Neural crest cell (in vitro differentiated cells): ENCODE measurements around the gene NADK. TPM values are rescaled to one million over a fixed set of nuclear protein-coding genes. Genes with fewer than 3 reads are reported as not detected.

Experiments used
- DNase-seq: peaks from one replicate; pipeline ENCODE4 v3.0.0; 2021; ENCODE audit warnings: low read depth, mixed read lengths, low spot score
- H3K27ac Mint-ChIP-seq: one replicate; pipeline ENCODE4 v1.8.0; 2021; ENCODE audit warnings: mild to moderate bottlenecking, mixed read lengths; ENCODE audit not compliant: unreplicated experiment
- H3K27me3 Mint-ChIP-seq: 2 replicates; pipeline ENCODE4 v1.8.0; 2021; ENCODE audit warnings: low read depth, mild to moderate bottlenecking, mixed read lengths
- H3K36me3 Mint-ChIP-seq: 2 replicates; pipeline ENCODE4 v1.8.0; 2021; ENCODE audit warnings: low read depth, mild to moderate bottlenecking, mixed read lengths
- H3K4me1 Mint-ChIP-seq: 2 replicates; pipeline ENCODE4 v1.8.0; 2021; ENCODE audit warnings: mixed read lengths
- H3K4me3 Mint-ChIP-seq: one replicate; pipeline ENCODE4 v1.8.0; 2021; ENCODE audit warnings: mild to moderate bottlenecking, mixed read lengths
- H3K9me3 Mint-ChIP-seq: 2 replicates; pipeline ENCODE4 v1.8.0; 2021; ENCODE audit warnings: mixed read lengths
- CTCF ChIP-seq: fragments of 200-600 bp; sonication (generic); conservative IDR thresholded peaks from 2 replicates; pipeline ENCODE4 v1.5.0; 2021; ENCODE audit warnings: antibody characterized with exemption, mild to moderate bottlenecking
- long read RNA-seq: library from polyadenylated mRNA; unstranded; transcript quantifications from one replicate; pipeline ENCODE4 v2.0.0, GENCODE V29; 2020
- total RNA-seq: library from RNA; stranded (reverse); gene quantifications from 2 replicates; pipeline ENCODE4 v1.2.1, GENCODE V29; 2021

The NADK gene
- total RNA-seq: 88.4 and 91.9 TPM in 2 replicates
- long read RNA-seq, partial matches to known transcripts: 8 of 9 reads
- long read RNA-seq, other reads (novel, unspliced or antisense): 1 of 9 reads

- Mint-ChIP-seq H3K4me1 (peaks cover 51% of the 10 kb centered on the region), H3K9me3 (no peaks in the 10 kb centered on the region)
Measured at GRCh38 chr1:1777950-1778662, at the start of gene NADK. Gene NADK (minus strand): TSS chr1:1778470. CDS start chr1:1765406, 13,064 bp downstream.

GRCh38 chr1:1827089-1827848, 49.0 kb upstream of the NADK start:
- H3K27ac Mint-ChIP-seq: no peak overlapping the region
- no peak for TF ChIP-seq CTCF
- no peak for DNase-seq
- no peaks in the 10 kb centered on the region for H3K27me3 Mint-ChIP-seq
- H3K4me3 Mint-ChIP-seq: no peak overlapping the region
- H3K9me3 Mint-ChIP-seq: no peaks in the 10 kb centered on the region
- peaks cover 12% of the 10 kb centered on the region for H3K36me3 Mint-ChIP-seq
- peaks cover 21% of the 10 kb centered on the region for H3K4me1 Mint-ChIP-seq

More at GRCh38 chr1:1777950-1778662, at the start of gene NADK:
- DNase-seq: peak; percentile 58
- H3K36me3 Mint-ChIP-seq: peaks cover 10% of the 10 kb centered on the region
- peak within 1 kb of the TSS; percentile 95 for H3K4me3 Mint-ChIP-seq
- TF ChIP-seq CTCF: no peak
- peaks cover 35% of the 10 kb centered on the region for H3K27me3 Mint-ChIP-seq
- peak within 1 kb of the TSS; percentile 57 for H3K27ac Mint-ChIP-seq

GRCh38 chr1:1826356-1827088, 48.3 kb upstream of the NADK start:
- H3K36me3 Mint-ChIP-seq: peaks cover 10% of the 10 kb centered on the region
- H3K9me3 Mint-ChIP-seq: no peaks in the 10 kb centered on the region
- H3K27me3 Mint-ChIP-seq: no peaks in the 10 kb centered on the region
- peaks cover 21% of the 10 kb centered on the region for H3K4me1 Mint-ChIP-seq
- H3K27ac Mint-ChIP-seq: no peak overlapping the region
- H3K4me3 Mint-ChIP-seq: no peak overlapping the region
- no peak for DNase-seq
- no peak for TF ChIP-seq CTCF

GRCh38 chr1:1825217-1825616, 46.9 kb upstream of the NADK start:
- Mint-ChIP-seq H3K36me3 (peaks cover 13% of the 10 kb centered on the region), H3K27ac (no peak overlapping the region), H3K4me3 (peak overlapping the region; percentile 28), H3K27me3 (no peaks in the 10 kb centered on the region), H3K4me1 (peaks cover 21% of the 10 kb centered on the region), H3K9me3 (no peaks in the 10 kb centered on the region)
- TF ChIP-seq CTCF: no peak
- no peak for DNase-seq

GRCh38 chr1:1819762-1820161, 41.5 kb upstream of the NADK start:
- H3K27me3 Mint-ChIP-seq: no peaks in the 10 kb centered on the region
- no peaks in the 10 kb centered on the region for H3K4me1 Mint-ChIP-seq
- H3K27ac Mint-ChIP-seq: no peak overlapping the region
- no peaks in the 10 kb centered on the region for H3K9me3 Mint-ChIP-seq
- no peak for DNase-seq
- no peak for TF ChIP-seq CTCF
- H3K4me3 Mint-ChIP-seq: no peak overlapping the region
- H3K36me3 Mint-ChIP-seq: peaks cover 19% of the 10 kb centered on the region
